Skeletal muscle cell (primary cell): Measurements from ENCODE around the gene WDFY2.
A peak's percentile ranks its signal among the peaks of the same experiment; 100 is the strongest.

Experiments
- DNase-seq: peaks from one replicate; pipeline ENCODE4 v3.0.0-alpha.2; 2010; ENCODE audit warnings: low read depth
- H3K4me3 ChIP-seq: 2 replicates; pipeline ENCODE4 v1.5.1; 2011; ENCODE audit warnings: low read depth, mild to moderate bottlenecking, control low read depth, low read length, moderate library complexity

WDFY2 gene

GRCh38 chr13:51726446-51727193 is 142.4 kb downstream of the WDFY2 start:
- no peak overlapping the region for H3K4me3 ChIP-seq
- peak; percentile 56 for DNase-seq

GRCh38 chr13:51727634-51728274 is 143.5 kb downstream of the WDFY2 start:
- no peak overlapping the region for H3K4me3 ChIP-seq
- DNase-seq, result no peak

GRCh38 chr13:51728275-51728673 is 144.0 kb downstream of the WDFY2 start:
- H3K4me3 ChIP-seq, result no peak overlapping the region
- no peak for DNase-seq

GRCh38 chr13:51728972-51729371 is 144.7 kb downstream of the WDFY2 start:
- no peak overlapping the region for H3K4me3 ChIP-seq
- DNase-seq, result peak; percentile 90

GRCh38 chr13:51729866-51730553 is 145.7 kb downstream of the WDFY2 start:
- no peak overlapping the region for H3K4me3 ChIP-seq
- DNase-seq, result peak; percentile 84

- DNase-seq, result no peak
Measured at GRCh38 chr13:51730927-51731326, 146.7 kb downstream of the WDFY2 start.

GRCh38 chr13:51731759-51732158 is 147.5 kb downstream of the WDFY2 start:
- DNase-seq, result no peak
- no peak overlapping the region for H3K4me3 ChIP-seq

More at GRCh38 chr13:51730927-51731326, 146.7 kb downstream of the WDFY2 start:
- no peak overlapping the region for H3K4me3 ChIP-seq

- no peak for DNase-seq
- no peak overlapping the region for H3K4me3 ChIP-seq
Measured at GRCh38 chr13:51733374-51734298, 149.4 kb downstream of the WDFY2 start.

GRCh38 chr13:51734786-51735185 is 150.5 kb downstream of the WDFY2 start:
- H3K4me3 ChIP-seq, result no peak overlapping the region
- no peak for DNase-seq

GRCh38 chr13:51737609-51738008 is 153.3 kb downstream of the WDFY2 start:
- no peak overlapping the region for H3K4me3 ChIP-seq
- DNase-seq, result no peak

GRCh38 chr13:51738226-51738905 is 154.1 kb downstream of the WDFY2 start:
- DNase-seq, result no peak
- no peak overlapping the region for H3K4me3 ChIP-seq

- DNase-seq, result no peak
- H3K4me3 ChIP-seq, result no peak overlapping the region
Measured at GRCh38 chr13:51739027-51739764, 154.9 kb downstream of the WDFY2 start.

GRCh38 chr13:51740698-51741097 is 156.4 kb downstream of the WDFY2 start:
- DNase-seq, result no peak
- H3K4me3 ChIP-seq, result no peak overlapping the region

GRCh38 chr13:51742031-51742430 is 157.8 kb downstream of the WDFY2 start:
- DNase-seq, result no peak
- no peak overlapping the region for H3K4me3 ChIP-seq

GRCh38 chr13:51742611-51743010 is 158.3 kb downstream of the WDFY2 start:
- no peak overlapping the region for H3K4me3 ChIP-seq
- no peak for DNase-seq

GRCh38 chr13:51745243-51745642 is 161.0 kb downstream of the WDFY2 start:
- no peak overlapping the region for H3K4me3 ChIP-seq
- no peak for DNase-seq

- no peak overlapping the region for H3K4me3 ChIP-seq
- no peak for DNase-seq
Measured at GRCh38 chr13:51746802-51747201, 162.5 kb downstream of the WDFY2 start.
